ENCODE data around the gene ELL. TPM values are rescaled to one million over a fixed set of nuclear protein-coding genes. Genes with fewer than 3 reads are reported as not detected.
A peak's percentile ranks its signal among the peaks of the same experiment; 100 is the strongest.
"Not testable (repeated sequence)": the region's sequence is repeated elsewhere in the genome, so short reads cannot be mapped to it uniquely, and the experiment has no call there.

The ELL gene
- polyA plus RNA-seq (ENCODE audit: insufficient read length in 10 of 10) = 10 to 100 TPM; 12.2 to 17.7 (median 13.2) TPM
- long read RNA-seq, donor 1, partial matches to known transcripts = 5 of 9 reads
- long read RNA-seq, donor 1, other reads (novel, unspliced or antisense) = 0 of 9 reads
- long read RNA-seq, donor 2, full-length matches to known transcripts = 2 of 2 reads
- long read RNA-seq, donor 2, partial matches to known transcripts = 0 of 2 reads
- long read RNA-seq, donor 2, other reads (novel, unspliced or antisense) = 0 of 2 reads
- long read RNA-seq, donor 3 = 0 reads
- long read RNA-seq, donor 4, partial matches to known transcripts = 0 of 2 reads
- long read RNA-seq, donor 4, other reads (novel, unspliced or antisense) = 0 of 2 reads
- long read RNA-seq, donor 5, partial matches to known transcripts = 6 of 11 reads
- long read RNA-seq, donor 5, other reads (novel, unspliced or antisense) = 0 of 11 reads
- long read RNA-seq, donor 6, partial matches to known transcripts = 0 of 4 reads
- long read RNA-seq, donor 6, other reads (novel, unspliced or antisense) = 0 of 4 reads
- long read RNA-seq, donor 7, full-length matches to known transcripts = 3 of 3 reads
- long read RNA-seq, donor 7, partial matches to known transcripts = 0 of 3 reads
- long read RNA-seq, donor 7, other reads (novel, unspliced or antisense) = 0 of 3 reads
- long read RNA-seq, donor 8, full-length matches to known transcripts = 3 of 3 reads
- long read RNA-seq, donor 8, partial matches to known transcripts = 0 of 3 reads
- long read RNA-seq, donor 8, other reads (novel, unspliced or antisense) = 0 of 3 reads
- long read RNA-seq, donor 9 = 0 reads

- no peak for DNase-seq
Observed at GRCh38 chr19:18521692-18522123, at the start of gene ELL. TSS of gene ELL (minus strand) at chr19:18522070. CDS start at chr19:18522055, 15 bp downstream.

- DNase-seq = no peak
Observed at GRCh38 chr19:18568367-18568766, 46.5 kb upstream of the ELL start.

- no peak for DNase-seq
Observed at GRCh38 chr19:18566953-18567352, 45.1 kb upstream of the ELL start.

- DNase-seq = peak in 1 of 3 donors; percentile 68
Observed at GRCh38 chr19:18562086-18562485, 40.2 kb upstream of the ELL start.

- no peak for DNase-seq
Observed at GRCh38 chr19:18559685-18560084, 37.8 kb upstream of the ELL start.

- no peak for DNase-seq
Observed at GRCh38 chr19:18558604-18559003, 36.7 kb upstream of the ELL start.

- DNase-seq = no peak
Observed at GRCh38 chr19:18558202-18558555, 36.3 kb upstream of the ELL start.

GRCh38 chr19:18557411-18558201, 35.7 kb upstream of the ELL start, which contains the start of gene KXD1:
TSS of gene KXD1 (plus strand) at chr19:18557870. CDS start at chr19:18562057, 4,187 bp downstream.
- peak; percentile 98 to 99 (median 98) for DNase-seq

GRCh38 chr19:18551631-18552030, 29.8 kb upstream of the ELL start:
- no peak for DNase-seq

- DNase-seq = peak in 2 of 3 donors; percentile 52 to 65
Observed at GRCh38 chr19:18543814-18544475, 22.1 kb upstream of the ELL start.

GRCh38 chr19:18542941-18543813, 21.3 kb upstream of the ELL start, which contains the start of gene FKBP8:
TSS of gene FKBP8 (minus strand) at chr19:18543573. CDS start at chr19:18541970, 1,603 bp downstream.
- DNase-seq = peak; percentile 89 to 96 (median 94)

GRCh38 chr19:18541992-18542940, 20.4 kb upstream of the ELL start:
- peak in 1 of 3 donors; percentile 35 for DNase-seq

- no peak for DNase-seq
Observed at GRCh38 chr19:18541258-18541991, 19.6 kb upstream of the ELL start.

- not testable (repeated sequence) for DNase-seq
Observed at GRCh38 chr19:18540200-18540599, 18.3 kb upstream of the ELL start.

GRCh38 chr19:18539372-18539771, 17.5 kb upstream of the ELL start:
- no peak for DNase-seq

GRCh38 chr19:18538115-18538514, 16.2 kb upstream of the ELL start:
- DNase-seq = no peak

- DNase-seq = no peak
Observed at GRCh38 chr19:18537431-18537830, 15.6 kb upstream of the ELL start.

- DNase-seq = no peak
Observed at GRCh38 chr19:18536475-18536874, 14.6 kb upstream of the ELL start.

Data from muscle of back (tissue), 13 donors.